WTC11 (cell line): ENCODE results near the gene ADAMTS15. TPM values are rescaled to one million over a fixed set of nuclear protein-coding genes. Genes with fewer than 3 reads are reported as not detected.

Source experiments
- AFF4 ChIP-seq: sonication (generic); formaldehyde crosslinking; IDR thresholded peaks from 2 replicates; pipeline ENCODE4 v1.8.1; 2023; ENCODE audit warnings: mild to moderate bottlenecking, missing genetic modification reagents, borderline replicate concordance
- ATF3 ChIP-seq: sonication (generic); formaldehyde crosslinking; conservative IDR thresholded peaks from 2 replicates; pipeline ENCODE4 v1.8.1; 2022; ENCODE audit warnings: mild to moderate bottlenecking, missing genetic modification reagents
- CREB1 ChIP-seq: sonication (generic); formaldehyde crosslinking; IDR thresholded peaks from 2 replicates; pipeline ENCODE4 v1.8.0; 2023; ENCODE audit warnings: mild to moderate bottlenecking, missing genetic modification reagents
- E2F4 ChIP-seq: sonication (generic); formaldehyde crosslinking; IDR thresholded peaks from 2 replicates; pipeline ENCODE4 v1.8.1; 2022; ENCODE audit warnings: low read depth, mild to moderate bottlenecking, moderate library complexity, missing genetic modification reagents, borderline replicate concordance
- E2F5 ChIP-seq: sonication (generic); formaldehyde crosslinking; IDR thresholded peaks from 2 replicates; pipeline ENCODE4 v1.8.1; 2022; ENCODE audit warnings: mild to moderate bottlenecking, moderate library complexity, missing genetic modification reagents
- FOXJ3 ChIP-seq: sonication (generic); formaldehyde crosslinking; IDR thresholded peaks from 2 replicates; pipeline ENCODE4 v1.9.0; 2021; ENCODE audit warnings: missing genetic modification reagents, mild to moderate bottlenecking, borderline replicate concordance
- GABPB1 ChIP-seq: sonication (generic); formaldehyde crosslinking; IDR thresholded peaks from 2 replicates; pipeline ENCODE4 v1.8.1; 2023; ENCODE audit warnings: mild to moderate bottlenecking, missing genetic modification reagents
- HMGXB4 ChIP-seq: sonication (generic); formaldehyde crosslinking; IDR thresholded peaks from 2 replicates; pipeline ENCODE4 v1.8.1; 2023; ENCODE audit warnings: mild to moderate bottlenecking, moderate library complexity, missing genetic modification reagents
- JAZF1 ChIP-seq: fragments of 250-450 bp; sonication (Bioruptor Pico); IDR thresholded peaks from 2 replicates; pipeline ENCODE4 v1.9.0; 2021; ENCODE audit warnings: moderate library complexity, mild to moderate bottlenecking, inconsistent platforms
- MLX ChIP-seq: sonication (generic); formaldehyde crosslinking; IDR thresholded peaks from 2 replicates; pipeline ENCODE4 v1.8.1; 2023; ENCODE audit warnings: mild to moderate bottlenecking, missing genetic modification reagents, moderate library complexity
- NR3C1 ChIP-seq: sonication (generic); formaldehyde crosslinking; conservative IDR thresholded peaks from 2 replicates; pipeline ENCODE4 v1.8.1; 2023; ENCODE audit warnings: low read depth, mild to moderate bottlenecking, missing genetic modification reagents
- OVOL2 ChIP-seq: fragments of 250-450 bp; sonication (Bioruptor Pico); IDR thresholded peaks from 2 replicates; pipeline ENCODE4 v1.9.0; 2021; ENCODE audit warnings: mild to moderate bottlenecking, borderline replicate concordance
- PREB ChIP-seq: sonication (generic); formaldehyde crosslinking; IDR thresholded peaks from 2 replicates; pipeline ENCODE4 v1.8.1; 2022; ENCODE audit warnings: mild to moderate bottlenecking, missing genetic modification reagents, moderate library complexity, borderline replicate concordance
- PRRX2 ChIP-seq: fragments of 250-450 bp; sonication (Bioruptor Pico); IDR thresholded peaks from 2 replicates; pipeline ENCODE4 v1.8.0; 2021; ENCODE audit warnings: mild to moderate bottlenecking
- RORB ChIP-seq: fragments of 250-450 bp; sonication (Bioruptor Pico); IDR thresholded peaks from 2 replicates; pipeline ENCODE4 v1.9.0; 2021; ENCODE audit warnings: mild to moderate bottlenecking
- SP1 ChIP-seq: sonication (generic); formaldehyde crosslinking; conservative IDR thresholded peaks from 2 replicates; pipeline ENCODE4 v1.8.1; 2022; ENCODE audit warnings: missing genetic modification reagents
- TCF7 ChIP-seq: sonication (generic); formaldehyde crosslinking; IDR thresholded peaks from 2 replicates; pipeline ENCODE4 v1.8.0; 2022; ENCODE audit warnings: mild to moderate bottlenecking, low read depth, missing genetic modification reagents, moderate library complexity
- TP53 ChIP-seq: sonication (generic); formaldehyde crosslinking; IDR thresholded peaks from 2 replicates; pipeline ENCODE4 v1.8.1; 2023; ENCODE audit warnings: mild to moderate bottlenecking, missing genetic modification reagents
- USF2 ChIP-seq: sonication (generic); formaldehyde crosslinking; IDR thresholded peaks from 2 replicates; pipeline ENCODE4 v1.8.1; 2023; ENCODE audit warnings: mild to moderate bottlenecking, missing genetic modification reagents, moderate library complexity
- ZNF425 ChIP-seq: fragments of 250-450 bp; sonication (Bioruptor Pico); conservative IDR thresholded peaks from 2 replicates; pipeline ENCODE4 v1.9.0; 2021; ENCODE audit warnings: mild to moderate bottlenecking
- total RNA-seq: library from RNA; stranded (reverse); gene quantifications from 3 replicates; pipeline ENCODE4 v1.2.3, GENCODE V29; 2021

Gene ADAMTS15
- total RNA-seq, 1 experiment from 2014 or later, result 3.7 TPM

- TF ChIP-seq E2F4 (CRISPR knock-in tag) (no peak), ZNF425 (CRISPR knock-in tag) (no peak), HMGXB4 (CRISPR knock-in tag) (peak; percentile 81), NR3C1 (CRISPR knock-in tag) (no peak), AFF4 (CRISPR knock-in tag) (no peak), USF2 (CRISPR knock-in tag) (no peak), CREB1 (CRISPR knock-in tag) (no peak), E2F5 (CRISPR knock-in tag) (peak; percentile 80; the same call in 1 of the 2 replicates), RORB (CRISPR knock-in tag) (no peak), JAZF1 (CRISPR knock-in tag) (no peak), SP1 (CRISPR knock-in tag) (peak; percentile 71), PRRX2 (CRISPR knock-in tag) (no peak), TP53 (no peak), MLX (CRISPR knock-in tag) (no peak), PREB (CRISPR knock-in tag) (no peak), GABPB1 (CRISPR knock-in tag) (no peak), OVOL2 (CRISPR knock-in tag) (no peak), ATF3 (CRISPR knock-in tag) (no peak), TCF7 (no peak), FOXJ3 (no peak)
Observed at GRCh38 chr11:130448416-130449309, at the start of gene ADAMTS15 (continued).
